Ovary (tissue), 9 donors: ENCODE measurements around the gene DICER1. TPM values are rescaled to one million over a fixed set of nuclear protein-coding genes. Genes with fewer than 3 reads are reported as not detected.

Experiments used
- DNase-seq, 5 donors: peaks; one replicate each; pipeline ENCODE4 v3.0.0-alpha.2; 2019 to 2020
- H3K27ac ChIP-seq, 2 donors: fragments of 200-600 bp; one replicate each; pipeline versions ENCODE4 v1.5.1 to v1.8.0; 2019 to 2022
- H3K27me3 ChIP-seq: fragments of 200-600 bp; one replicate; pipeline ENCODE4 v1.8.0; 2022
- H3K36me3 ChIP-seq: fragments of 200-600 bp; sonication (generic); one replicate; pipeline ENCODE4 v1.5.1; 2019
- H3K4me1 ChIP-seq: one replicate; pipeline ENCODE4 v1.8.1; 2013; ENCODE audit warnings: mild to moderate bottlenecking, moderate library complexity; ENCODE audit not compliant: insufficient read depth
- H3K4me3 ChIP-seq: fragments of 200-600 bp; sonication (generic); one replicate; pipeline ENCODE4 v1.5.1; 2017
- H3K9me3 ChIP-seq, 2 donors: fragments of 200-600 bp in 1 of 2; sonication (generic) in 1 of 2; one replicate each; pipeline versions ENCODE4 v1.5.1 to v1.8.1; 2013 to 2019; ENCODE audit warnings: mild to moderate bottlenecking in 1 of 2, moderate library complexity in 1 of 2
- EP300 ChIP-seq: sonication (generic); formaldehyde crosslinking; IDR thresholded peaks from one replicate; pipeline ENCODE4 v1.6.1; 2017; ENCODE audit warnings: antibody characterized with exemption
- POLR2A ChIP-seq: fragments of 450-650 bp; IDR thresholded peaks from one replicate; pipeline ENCODE4 v1.6.1; 2017; ENCODE audit warnings: antibody characterized with exemption, mild to moderate bottlenecking, moderate library complexity
- WGBS, 3 donors: extraction: QIAGEN DNeasy Blood & Tissue Kit in 1 of 3; methylation state at CpG; one replicate each; pipeline versions ENCODE4 v1.1.5 to v1.1.7; 2013 to 2017; 5-methylcytosine and 5-hydroxymethylcytosine counted together
- intact Hi-C, 4 donors: fragments of 100-400 bp; cut with DNase I; formaldehyde crosslinking; loops; one replicate each; pipeline versions ENCODE4 v1.11.0 to v1.15.1; 2022 to 2023
- polyA plus RNA-seq, 2 donors: library from polyadenylated mRNA; stranded (reverse); fragments of 200-250 nt in 1 of 2; fragments of 350-450 nt in 1 of 2; fragmentation: Illumina TruSeq in 1 of 2; extraction: RNeasy Lipid Tissue Mini Kit (QIAGEN cat#74804) in 1 of 2; gene quantifications; one replicate each; pipeline ENCODE4 v1.2.3, GENCODE V29; 2013 to 2014
- total RNA-seq, 7 donors: library from RNA; depleted of rRNA in 2 of 7; stranded (reverse); fragments of >200 nt in 2 of 7; fragmentation: NEBNext Ultra II Directional in 3 of 7; extraction: Animal tissue kit (Norgen Biotek cat#: 25700) in 3 of 7; gene quantifications; one replicate each; pipeline versions ENCODE4 v1.1.0 to v1.2.4, GENCODE V29; 2016 to 2023
- TF ChIP-seq, protein P1 (sequence below), 3 donors: fragments of 450-650 bp in 2 of 3; fragments of 200-600 bp in 1 of 3; IDR thresholded peaks; one replicate each; pipeline versions ENCODE4 v1.5.1 to v1.8.0; 2016 to 2022; ENCODE audit warnings: antibody characterized with exemption in 3 of 3, mild to moderate bottlenecking in 1 of 3
- donor health status: DM: no; HTN: no; CAD: no; lungs with moderate emphysema.
- donor health status: DM: no; HTN: no; CAD: no.
- donor health status: Bipolar disorder and iron deficiency.
- donor health status: DM: yes; HTN: yes; CAD: no.
- donor health status: DM: no; HTN: no; CAD: no.
- donor health status: DM: yes; HTN: yes; CAD: no.

The DICER1 gene
- total and polyA plus RNA-seq, 9 donors, result 9.6 to 54.7 (median 47.4) TPM

- Histone ChIP-seq H3K9me3 (no peaks in the 10 kb centered on the region), H3K27ac (no peak overlapping the region)
- intact Hi-C loops, result no loop called here
Observed at GRCh38 chr14:95040708-95041476, 116.4 kb downstream of the DICER1 start.

DNA sequence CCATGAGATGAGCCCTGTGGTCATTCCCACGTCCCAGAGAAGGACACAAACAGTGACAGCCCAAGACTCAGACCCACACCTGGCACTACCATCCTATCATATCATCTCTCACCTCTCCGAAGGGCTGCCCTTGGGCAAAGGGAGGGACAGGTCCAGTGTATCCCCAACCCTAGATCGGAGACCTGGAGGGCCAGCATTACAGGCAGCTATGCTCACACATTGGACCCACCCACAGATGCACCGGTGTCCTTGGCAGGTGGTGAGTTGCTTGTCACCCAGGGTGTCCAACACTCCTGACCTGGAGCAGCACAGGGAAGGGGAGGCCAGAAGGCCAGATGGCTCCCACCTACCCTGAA, 117.4 kb downstream of the DICER1 start:
- Histone ChIP-seq H3K4me3 (no peak overlapping the region), H3K9me3 (no peaks in the 10 kb centered on the region), H3K36me3 (no peaks in the 10 kb centered on the region), H3K27me3 (no peaks in the 10 kb centered on the region), H3K4me1 (no peaks in the 10 kb centered on the region), H3K27ac (no peak overlapping the region)
- TF ChIP-seq, protein P1, sequence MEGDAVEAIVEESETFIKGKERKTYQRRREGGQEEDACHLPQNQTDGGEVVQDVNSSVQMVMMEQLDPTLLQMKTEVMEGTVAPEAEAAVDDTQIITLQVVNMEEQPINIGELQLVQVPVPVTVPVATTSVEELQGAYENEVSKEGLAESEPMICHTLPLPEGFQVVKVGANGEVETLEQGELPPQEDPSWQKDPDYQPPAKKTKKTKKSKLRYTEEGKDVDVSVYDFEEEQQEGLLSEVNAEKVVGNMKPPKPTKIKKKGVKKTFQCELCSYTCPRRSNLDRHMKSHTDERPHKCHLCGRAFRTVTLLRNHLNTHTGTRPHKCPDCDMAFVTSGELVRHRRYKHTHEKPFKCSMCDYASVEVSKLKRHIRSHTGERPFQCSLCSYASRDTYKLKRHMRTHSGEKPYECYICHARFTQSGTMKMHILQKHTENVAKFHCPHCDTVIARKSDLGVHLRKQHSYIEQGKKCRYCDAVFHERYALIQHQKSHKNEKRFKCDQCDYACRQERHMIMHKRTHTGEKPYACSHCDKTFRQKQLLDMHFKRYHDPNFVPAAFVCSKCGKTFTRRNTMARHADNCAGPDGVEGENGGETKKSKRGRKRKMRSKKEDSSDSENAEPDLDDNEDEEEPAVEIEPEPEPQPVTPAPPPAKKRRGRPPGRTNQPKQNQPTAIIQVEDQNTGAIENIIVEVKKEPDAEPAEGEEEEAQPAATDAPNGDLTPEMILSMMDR (IDR thresholded peaks at IDR 0.05), result no peak
- TF ChIP-seq POLR2A (no peak), EP300 (no peak)
- WGBS, 3 donors, result 76 to 87% (median 81%) methylated on average over 4 of the region's 4 CpGs
- intact Hi-C loops, result no loop called here
- DNase-seq, result no peak

More at GRCh38 chr14:95040708-95041476, 116.4 kb downstream of the DICER1 start:
- 42 to 53% (median 46%) methylated on average over 9 of the region's 9 CpGs for WGBS, 3 donors
- Histone ChIP-seq H3K4me1 (no peaks in the 10 kb centered on the region), H3K27me3 (no peaks in the 10 kb centered on the region), H3K4me3 (no peak overlapping the region), H3K36me3 (no peaks in the 10 kb centered on the region)
- TF ChIP-seq, protein P1 (IDR thresholded peaks at IDR 0.05), result no peak
- TF ChIP-seq POLR2A, result no peak
- TF ChIP-seq EP300, result no peak
- DNase-seq, result peak in 1 of 5 donors; percentile 6

DNA sequence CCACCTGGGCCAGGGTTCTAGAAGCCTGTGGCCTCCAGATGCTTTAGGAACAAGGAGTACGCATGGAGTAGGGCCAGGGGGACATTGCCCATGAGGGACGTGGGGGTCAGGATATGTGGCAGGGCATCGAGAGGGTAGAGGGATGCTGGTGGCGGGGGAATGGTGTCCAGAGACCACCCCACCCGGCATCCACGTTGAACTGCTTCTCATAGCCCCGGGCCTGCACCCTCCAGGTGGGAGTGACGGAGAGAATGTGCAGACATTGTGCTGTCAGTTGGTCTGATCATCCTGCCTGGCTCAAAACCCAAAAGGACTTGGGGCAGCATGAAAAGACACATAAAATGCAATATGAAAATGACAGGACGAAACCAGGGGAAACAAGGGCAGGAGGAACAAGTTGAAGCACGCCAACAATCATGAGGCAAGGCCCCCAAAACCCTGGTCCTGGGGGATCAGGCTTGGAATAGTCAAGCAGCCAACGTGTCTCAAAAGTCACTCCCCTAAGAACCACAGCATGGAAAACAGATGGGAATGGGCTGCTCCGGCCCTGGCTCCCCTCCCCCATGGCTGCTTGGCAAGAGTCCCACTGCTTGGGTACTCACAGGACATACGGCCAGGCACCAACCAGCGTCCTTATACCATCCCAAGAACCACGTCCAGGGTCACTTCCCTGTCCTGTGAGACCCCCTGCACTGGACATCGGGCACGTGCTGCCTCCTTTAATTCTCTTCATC, 117.9 kb downstream of the DICER1 start:
- intact Hi-C loops, result no loop called here
- DNase-seq, result no peak
- Histone ChIP-seq H3K9me3 (no peaks in the 10 kb centered on the region), H3K36me3 (no peaks in the 10 kb centered on the region), H3K27me3 (no peaks in the 10 kb centered on the region), H3K27ac (no peak overlapping the region), H3K4me1 (no peaks in the 10 kb centered on the region), H3K4me3 (no peak overlapping the region)
- WGBS, 3 donors, result 70 to 79% (median 77%) methylated on average over 17 of the region's 17 CpGs
- TF ChIP-seq, protein P1 (IDR thresholded peaks at IDR 0.05), result no peak
- TF ChIP-seq EP300 (no peak), POLR2A (no peak)

- no peak overlapping the region for H3K27ac ChIP-seq
- no peaks in the 10 kb centered on the region for H3K4me1 ChIP-seq
- H3K27me3 ChIP-seq, result no peaks in the 10 kb centered on the region
- no peak for TF ChIP-seq POLR2A
- 81 to 88% (median 84%) methylated on average over 9 of the region's 9 CpGs for WGBS, 3 donors
- intact Hi-C loops, result no loop called here
- H3K9me3 ChIP-seq, result no peaks in the 10 kb centered on the region
- H3K4me3 ChIP-seq, result no peak overlapping the region
- DNase-seq, result peak in 1 of 5 donors; percentile 7
- no peaks in the 10 kb centered on the region for H3K36me3 ChIP-seq
Observed at GRCh38 chr14:95038521-95039250, 118.6 kb downstream of the DICER1 start.
